ENCODE measurements around the gene KIAA1328.
"Not testable (repeated sequence)": the region's sequence is repeated elsewhere in the genome, so short reads cannot be mapped to it uniquely, and the experiment has no call there.

Gene KIAA1328

GRCh38 chr18:36888778-36889177 is 59.9 kb downstream of the KIAA1328 start:
- DNase-seq = no peak

DNA sequence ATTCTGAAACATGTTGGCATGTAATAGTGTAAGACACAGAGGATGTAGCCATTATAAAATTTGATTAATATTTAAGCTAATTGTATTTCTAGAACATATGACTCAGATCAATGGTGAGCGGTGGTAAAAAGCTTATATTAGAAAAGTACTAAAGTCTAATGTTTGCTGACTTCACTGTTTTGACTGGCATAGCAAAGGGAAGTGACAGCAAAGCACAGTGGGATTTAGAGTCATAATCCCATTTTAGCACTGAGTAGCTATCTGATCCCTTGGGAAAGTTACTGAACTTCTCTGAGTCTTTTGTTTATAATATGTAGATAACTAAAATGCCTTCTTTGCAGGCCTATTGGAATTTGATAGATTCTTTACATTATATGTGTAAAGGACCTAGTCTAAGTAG is 60.4 kb downstream of the KIAA1328 start:
- DNase-seq = peak in 2 of 3 donors; percentile 1 to 5

DNA sequence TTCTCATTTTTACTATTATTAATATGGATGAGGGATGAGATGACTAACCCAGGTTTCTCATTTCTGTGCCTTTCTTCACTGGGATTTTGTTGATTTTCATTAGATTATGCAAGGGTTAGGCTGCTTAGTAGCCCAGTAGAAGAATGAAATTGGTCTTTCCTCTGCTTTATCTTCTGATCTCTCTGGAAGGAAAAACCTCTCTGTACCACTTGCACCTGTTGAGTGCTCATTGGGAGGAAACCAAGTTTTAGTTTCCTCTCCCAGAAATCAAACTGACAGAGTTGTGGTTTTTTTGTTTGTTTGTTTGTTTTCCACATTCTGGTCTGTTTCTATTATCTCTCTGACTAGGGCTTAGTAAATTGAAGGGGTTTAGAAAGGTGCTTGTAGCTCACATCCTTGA is 60.8 kb downstream of the KIAA1328 start:
- DNase-seq = no peak

DNA sequence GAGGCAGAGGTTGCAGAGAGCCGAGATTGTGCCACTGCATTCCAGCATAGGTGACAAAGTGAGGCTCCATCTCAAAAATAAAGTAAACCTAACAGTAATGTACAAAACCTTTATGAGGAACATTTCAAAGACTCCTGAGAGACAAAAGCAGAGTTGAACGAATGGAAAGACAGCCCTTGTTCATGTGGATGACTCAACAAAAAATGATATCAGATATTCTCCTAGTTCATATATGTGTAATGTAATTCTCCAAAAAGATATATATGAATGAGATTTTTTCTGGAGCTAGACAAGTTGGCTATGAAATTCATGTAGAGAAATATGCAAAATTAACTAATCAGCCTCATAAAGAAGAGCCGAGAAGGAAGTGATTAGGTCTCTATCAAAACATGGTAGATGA is 61.7 kb downstream of the KIAA1328 start:
- no peak for DNase-seq

DNA sequence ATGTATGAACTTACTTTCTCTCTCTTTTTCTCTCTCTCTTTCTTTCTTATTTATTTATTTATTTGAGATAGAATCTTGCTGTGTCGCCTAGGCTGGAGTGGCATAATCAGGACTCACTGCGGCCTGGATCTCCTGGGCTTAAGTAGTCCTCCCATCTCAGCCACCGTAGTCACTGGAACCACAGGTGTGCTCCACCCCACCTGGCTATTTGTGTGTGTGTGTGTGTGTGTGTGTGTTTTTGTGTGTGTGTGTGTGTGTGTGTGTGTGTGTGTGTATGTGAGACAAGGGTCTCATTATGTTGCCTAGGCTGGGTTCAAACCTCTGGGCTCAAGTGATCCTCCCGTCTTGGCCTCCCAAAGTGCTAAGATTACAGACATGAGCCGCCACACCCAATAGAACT is 64.3 kb downstream of the KIAA1328 start:
- no peak for DNase-seq

DNA sequence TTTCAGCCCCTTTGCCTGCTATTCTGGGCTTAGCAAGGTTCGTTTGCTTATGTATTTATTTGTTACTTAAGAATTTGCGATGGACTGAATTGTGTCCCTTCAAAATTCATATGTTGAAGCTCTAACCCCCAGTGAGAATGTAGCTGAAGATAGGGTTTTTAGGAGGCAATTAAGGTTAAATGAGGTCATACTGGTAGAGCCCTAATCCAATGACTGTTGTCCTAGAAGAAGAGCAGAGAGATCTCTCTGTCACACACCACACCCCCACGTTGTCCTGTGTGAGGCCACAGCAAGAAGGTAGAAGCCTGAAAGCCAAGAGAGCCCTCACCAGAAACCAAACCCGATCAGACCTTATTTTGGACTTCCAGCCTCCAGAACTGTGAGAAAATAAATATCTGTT is 66.7 kb downstream of the KIAA1328 start:
- DNase-seq = no peak

DNA sequence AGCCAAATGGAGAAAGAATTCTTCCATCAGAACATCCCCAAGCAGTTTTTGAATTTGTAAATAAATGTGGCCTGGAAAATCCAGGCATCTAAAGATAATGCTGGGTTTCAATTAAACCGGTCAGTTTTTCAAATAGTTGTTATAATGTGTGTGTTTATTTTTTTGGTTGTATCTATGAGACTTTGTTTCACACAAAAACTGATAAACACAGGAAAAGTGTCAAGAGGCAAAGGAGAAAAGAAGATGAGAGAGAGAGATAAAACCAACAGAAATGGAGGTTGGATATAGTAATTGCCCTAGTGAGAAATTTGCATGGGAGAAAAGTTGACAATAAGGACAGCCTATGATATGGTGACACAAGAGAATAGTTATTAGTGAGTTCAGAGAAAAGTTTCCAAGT is 68.3 kb downstream of the KIAA1328 start:
- DNase-seq = no peak

DNA sequence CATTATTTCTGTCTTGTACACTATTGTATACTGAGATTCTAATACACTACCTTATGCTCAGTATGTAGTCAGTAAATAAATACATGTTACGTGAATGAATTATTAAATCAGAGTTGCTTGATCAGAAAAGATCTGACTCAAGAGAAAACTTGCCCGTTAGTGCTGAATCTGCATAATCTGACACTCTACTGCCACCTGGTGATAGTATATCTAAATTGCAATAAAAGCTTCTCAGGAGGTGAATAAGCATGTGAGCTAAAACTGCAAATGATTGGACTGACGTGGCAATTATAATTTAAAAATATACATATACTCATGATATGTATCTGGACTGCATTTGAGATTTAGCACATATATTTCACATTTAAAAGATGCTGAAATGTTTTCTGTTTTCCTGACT is 70.4 kb downstream of the KIAA1328 start:
- DNase-seq = peak; percentile 36 to 64 (median 63)

- DNase-seq = no peak
These were observed 71.5 kb downstream of the KIAA1328 start for GRCh38 chr18:36900466-36900865.

DNA sequence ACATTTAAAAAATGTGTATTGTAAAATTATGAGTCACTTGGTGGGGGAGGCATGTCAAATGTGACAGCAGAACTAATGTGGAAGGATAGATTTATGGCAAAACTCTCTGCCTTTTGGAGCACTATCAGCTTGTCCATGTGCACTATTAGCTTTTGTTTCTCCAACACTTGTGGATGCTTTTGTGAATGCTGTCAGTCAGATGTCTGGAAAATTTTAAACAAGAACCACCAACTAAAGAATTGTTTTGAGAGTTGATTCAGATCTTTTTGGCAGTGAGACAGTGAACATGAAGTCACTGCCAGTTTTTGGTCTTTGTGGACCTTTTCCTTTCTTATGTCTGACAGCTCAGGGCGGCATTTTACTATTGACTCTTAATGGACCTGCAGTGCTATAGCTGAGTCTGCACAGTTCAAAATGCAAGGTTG is 72.4 kb downstream of the KIAA1328 start:
- no peak for DNase-seq

DNA sequence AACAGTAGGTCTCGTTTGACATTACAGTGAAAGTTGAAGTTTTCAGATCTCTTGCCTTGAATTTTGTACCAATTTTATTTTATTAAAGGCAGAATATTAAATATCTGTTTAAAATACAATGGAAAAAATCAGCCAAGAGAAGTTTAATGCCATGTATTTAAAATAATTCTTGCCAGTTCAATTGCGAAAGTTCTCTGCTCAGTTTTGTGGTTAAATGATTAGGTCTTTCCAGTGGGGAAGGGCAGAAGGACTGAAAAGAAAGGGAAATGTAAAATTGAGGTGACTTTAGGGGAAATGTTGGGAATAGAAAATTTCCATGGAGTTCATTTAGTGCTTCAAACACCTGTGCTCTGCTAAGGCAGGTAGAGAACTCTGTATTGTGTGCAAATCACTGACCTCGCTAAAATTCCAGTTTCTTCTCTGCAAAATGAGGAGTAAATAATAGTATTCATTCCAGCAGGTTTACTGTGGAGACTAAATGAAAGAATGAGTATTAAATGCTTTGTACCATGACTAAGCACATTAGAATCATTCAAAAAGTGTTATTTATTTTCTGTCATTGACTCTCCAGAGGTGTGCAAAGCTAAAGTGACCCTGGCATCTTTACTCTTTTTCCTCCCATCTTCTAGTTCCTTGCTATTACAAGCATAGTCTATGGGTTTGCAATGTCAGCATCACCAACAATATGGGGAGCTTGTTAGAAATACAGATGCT is 74.4 kb downstream of the KIAA1328 start:
- no peak for DNase-seq

DNA sequence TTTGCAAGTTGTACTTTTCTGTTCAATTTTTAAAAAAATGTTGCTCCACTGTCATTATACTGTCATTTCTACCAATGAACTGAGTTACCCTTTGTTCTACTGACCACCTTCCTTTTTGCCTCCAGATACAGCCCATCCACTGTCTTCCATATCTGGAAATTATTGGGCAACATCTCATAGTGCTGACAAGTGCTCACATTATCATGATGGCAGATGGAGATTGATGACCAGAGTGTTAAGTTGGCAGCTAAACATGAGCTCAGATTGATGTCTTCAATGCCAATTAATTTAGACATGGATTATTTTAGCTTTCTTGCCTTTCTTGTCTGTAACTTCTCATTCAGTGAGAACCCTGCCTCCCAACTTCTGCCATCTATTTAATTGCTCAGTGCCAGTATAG is 76.6 kb downstream of the KIAA1328 start:
- no peak for DNase-seq

DNA sequence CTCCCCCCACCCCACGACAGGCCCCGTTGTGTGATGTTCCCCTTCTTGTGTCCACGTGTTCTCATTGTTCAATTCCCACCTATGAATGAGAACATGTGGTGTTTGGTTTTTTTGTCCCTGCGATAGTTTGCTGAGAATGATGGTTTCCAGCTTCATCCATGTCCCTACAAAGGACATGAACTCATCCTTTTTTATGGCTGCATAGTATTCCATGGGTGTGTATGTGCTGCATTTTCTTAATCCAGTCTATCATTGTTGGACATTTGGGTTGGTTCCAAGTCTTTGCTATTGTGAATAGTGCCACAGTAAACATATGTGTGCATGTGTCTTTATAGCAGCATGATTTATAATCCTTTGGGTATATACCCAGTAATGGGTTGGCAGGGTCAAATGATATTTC is 80.4 kb downstream of the KIAA1328 start:
- not testable (repeated sequence) for DNase-seq

GRCh38 chr18:36912887-36913286 is 84.0 kb downstream of the KIAA1328 start:
- DNase-seq = no peak

DNA sequence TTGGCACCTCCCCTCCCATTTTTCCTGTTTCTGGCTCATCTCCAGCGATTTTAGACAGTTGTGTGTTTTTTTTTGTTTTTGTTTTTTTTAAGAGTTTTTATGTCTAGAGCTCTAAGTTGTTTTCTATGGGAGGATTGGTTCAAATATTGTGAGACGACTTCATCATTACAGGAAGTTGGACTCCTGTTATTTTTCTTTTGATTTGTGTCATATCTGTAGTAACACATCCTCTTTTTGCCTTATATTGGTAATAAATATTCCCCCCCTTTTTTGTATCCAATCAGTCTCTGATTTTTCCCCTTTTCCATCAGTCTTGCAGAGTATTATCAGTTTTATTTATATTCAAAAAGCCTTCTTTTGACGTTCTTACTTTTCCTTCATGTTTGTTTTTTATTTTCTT is 89.0 kb downstream of the KIAA1328 start:
- DNase-seq = no peak

- no peak for DNase-seq
These were observed 100.7 kb downstream of the KIAA1328 start for GRCh38 chr18:36929601-36930000.

GRCh38 chr18:36931106-36931505 is 102.2 kb downstream of the KIAA1328 start:
- DNase-seq = no peak

DNA sequence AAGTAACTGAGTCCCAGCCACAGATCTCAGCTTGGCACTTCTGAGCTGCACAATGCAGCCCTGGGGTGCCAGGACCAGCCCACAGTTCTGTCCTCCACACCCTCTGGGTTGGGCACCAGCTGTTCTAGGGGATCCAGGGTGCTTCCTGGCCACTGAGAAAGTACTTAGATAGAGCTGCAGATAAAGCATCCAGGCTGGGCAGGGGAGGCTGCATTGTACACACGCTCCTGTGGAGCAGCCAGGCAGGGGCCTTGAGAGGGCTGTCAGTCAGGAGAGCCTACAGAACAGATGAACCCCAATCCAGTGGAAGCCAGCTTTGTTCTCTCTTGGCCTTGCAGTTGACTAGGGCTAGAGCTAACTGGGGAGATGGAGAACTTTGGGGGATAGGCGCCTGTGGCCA is 104.6 kb downstream of the KIAA1328 start:
- no peak for DNase-seq

DNA sequence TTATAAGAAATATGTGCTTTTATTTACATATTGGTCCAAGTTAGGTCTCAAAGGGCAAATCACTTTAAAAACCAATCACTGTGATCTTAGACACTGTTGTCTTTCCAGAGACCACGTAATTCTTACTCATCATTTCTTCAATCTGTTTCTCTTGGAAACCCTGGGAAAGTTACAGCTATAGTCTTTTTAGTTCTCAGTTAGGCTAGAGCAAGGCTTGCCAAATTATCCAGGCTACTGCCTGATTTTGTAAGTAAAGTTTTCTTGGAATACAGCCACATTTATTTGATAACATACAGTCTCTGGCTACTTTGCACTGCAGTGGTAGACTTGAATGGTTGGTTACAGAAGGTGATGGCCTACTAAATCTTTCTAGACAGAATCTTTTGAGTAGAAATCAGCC is 106.0 kb downstream of the KIAA1328 start:
- no peak for DNase-seq

DNA sequence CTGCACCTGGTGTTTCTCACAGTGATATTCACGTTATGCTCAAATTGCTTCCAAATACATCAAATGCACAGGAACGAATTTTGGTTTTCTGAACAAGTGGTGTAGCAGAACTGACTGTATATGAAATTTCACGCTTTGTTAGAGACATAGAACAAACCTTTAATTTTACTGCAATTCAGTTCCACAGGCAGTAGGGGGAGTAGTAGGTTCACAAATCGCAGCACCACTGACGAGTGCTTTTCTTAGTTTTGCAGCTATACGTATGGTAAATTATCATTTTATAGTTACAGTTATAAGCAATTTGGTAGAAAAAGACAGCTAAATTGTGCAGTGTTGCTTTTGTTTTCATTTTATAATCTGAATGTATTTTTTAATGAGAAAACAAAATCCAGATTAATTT is 113.3 kb downstream of the KIAA1328 start:
- DNase-seq = peak; percentile 17 to 46 (median 24)

- DNase-seq = no peak
These were observed 119.0 kb downstream of the KIAA1328 start for GRCh38 chr18:36947820-36948348.

DNA sequence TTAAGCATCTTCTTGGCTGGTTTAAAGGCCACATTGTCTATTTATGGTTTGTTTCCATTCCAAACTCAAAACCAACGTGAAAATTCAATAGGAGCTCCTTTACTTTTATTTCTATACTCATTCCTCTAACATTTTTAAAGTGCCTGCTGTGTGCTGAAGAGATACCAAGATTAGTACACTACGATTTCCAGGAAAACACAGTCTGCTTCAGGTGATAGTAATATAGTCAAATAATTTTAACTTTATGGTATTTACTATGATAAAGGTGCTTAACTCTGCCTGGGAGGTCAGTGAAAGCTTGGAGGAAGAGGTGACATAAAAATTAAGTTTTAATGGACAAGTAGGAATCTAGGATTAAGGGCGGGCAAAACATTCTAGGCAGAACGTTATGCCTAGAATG is 121.4 kb downstream of the KIAA1328 start:
- no peak for DNase-seq

- DNase-seq = no peak
These were observed 122.0 kb downstream of the KIAA1328 start for GRCh38 chr18:36950960-36951359.

- DNase-seq = no peak
These were observed 124.1 kb downstream of the KIAA1328 start for GRCh38 chr18:36953047-36953446.

GRCh38 chr18:36960038-36960437 is 131.1 kb downstream of the KIAA1328 start:
- no peak for DNase-seq
